Activated gamma-delta T cell treated with Interleukin-2 at 50 U/mL for 16 hours (primary cell): ENCODE results near the gene ZG16.
"Not testable (repeated sequence)": the region's sequence is repeated elsewhere in the genome, so short reads cannot be mapped to it uniquely, and the experiment has no call there.

Experiments used
- DNase-seq: peaks from one replicate; pipeline ENCODE4 v3.0.0-alpha.2; 2020

Gene ZG16

DNA sequence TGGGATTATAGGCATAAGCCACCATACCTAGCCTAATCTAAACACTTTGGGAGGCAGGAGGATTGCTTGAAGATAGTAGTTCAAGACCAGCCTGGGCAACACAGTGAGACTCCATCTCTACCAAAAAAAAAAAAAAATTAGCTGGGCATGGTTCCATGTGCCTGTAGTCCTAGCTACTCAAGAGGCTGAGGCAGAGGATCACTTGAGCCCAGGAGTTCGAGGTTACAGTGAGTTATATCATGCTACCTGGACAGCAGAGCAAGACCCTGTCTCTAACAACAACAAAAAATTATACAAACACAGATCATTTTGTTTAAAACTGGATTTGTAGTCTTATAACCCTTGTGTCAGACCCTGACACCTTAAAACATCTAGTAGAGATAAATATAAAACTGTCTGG lies 24.5 kb upstream of the ZG16 start:
- DNase-seq = no peak

DNA sequence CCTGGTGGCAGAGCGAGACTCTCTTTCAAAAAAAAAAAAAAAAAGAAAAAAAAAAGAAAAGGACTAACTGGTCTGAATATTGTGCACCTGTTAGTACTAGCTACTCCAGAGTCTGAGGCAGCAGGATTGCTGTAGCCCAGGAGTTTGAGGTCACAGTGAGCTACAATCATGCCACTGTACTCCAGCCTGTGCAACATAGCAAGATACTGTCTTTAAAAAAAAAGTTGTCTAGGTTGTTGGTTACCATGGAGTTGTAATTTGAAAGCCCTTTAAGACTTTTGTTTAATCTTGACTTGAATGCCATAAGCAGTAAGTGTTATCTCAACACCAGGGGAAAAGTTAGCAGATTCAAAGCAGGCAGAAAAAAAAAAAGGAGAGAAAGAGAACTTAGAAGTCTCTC lies 21.4 kb upstream of the ZG16 start:
- DNase-seq = no peak

DNA sequence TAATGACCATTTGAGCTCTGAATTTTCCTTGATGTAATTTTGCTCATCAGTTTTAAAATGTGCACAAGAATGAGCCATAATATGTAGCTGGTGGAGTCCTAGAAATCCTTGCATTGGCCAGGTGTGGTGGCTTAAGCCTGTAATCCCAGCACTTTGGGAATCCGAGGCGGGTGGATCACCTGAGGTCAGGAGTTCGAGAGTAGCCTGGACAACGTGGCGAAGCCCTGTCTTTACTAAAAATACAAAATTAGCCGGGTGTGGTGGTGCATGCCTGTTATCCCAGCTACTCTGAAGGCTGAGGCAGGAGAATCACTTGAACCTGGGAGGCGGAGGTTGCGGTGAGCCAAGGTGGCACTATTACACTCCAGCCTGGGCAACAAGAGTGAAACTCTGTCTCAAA lies 21.0 kb upstream of the ZG16 start:
- DNase-seq = not testable (repeated sequence)

DNA sequence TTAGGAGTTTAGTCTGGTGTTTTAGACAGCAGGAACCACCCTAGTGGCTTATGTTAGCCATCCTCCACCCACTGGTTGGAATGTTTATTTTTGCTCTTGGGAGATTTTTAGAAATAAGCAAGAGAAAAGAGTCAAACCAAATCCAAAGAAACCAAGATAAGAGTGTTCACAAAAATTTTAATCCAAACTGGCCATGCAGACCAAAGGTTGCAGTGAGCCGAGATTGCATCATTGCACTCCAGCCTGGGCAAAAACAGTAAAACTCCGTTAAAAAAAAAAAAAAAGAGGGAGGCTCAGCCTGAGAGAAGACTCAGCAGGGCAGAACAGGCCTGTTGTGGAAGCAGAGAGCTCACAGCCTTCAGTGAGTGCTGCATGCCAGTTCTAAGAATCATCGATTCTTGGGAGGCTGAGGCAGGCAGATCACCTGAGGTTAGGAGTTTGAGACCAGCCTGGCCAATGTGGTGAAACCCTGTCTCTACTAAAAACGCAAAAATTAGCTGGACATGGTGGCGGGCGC lies 20.0 kb upstream of the ZG16 start:
- no peak for DNase-seq

DNA sequence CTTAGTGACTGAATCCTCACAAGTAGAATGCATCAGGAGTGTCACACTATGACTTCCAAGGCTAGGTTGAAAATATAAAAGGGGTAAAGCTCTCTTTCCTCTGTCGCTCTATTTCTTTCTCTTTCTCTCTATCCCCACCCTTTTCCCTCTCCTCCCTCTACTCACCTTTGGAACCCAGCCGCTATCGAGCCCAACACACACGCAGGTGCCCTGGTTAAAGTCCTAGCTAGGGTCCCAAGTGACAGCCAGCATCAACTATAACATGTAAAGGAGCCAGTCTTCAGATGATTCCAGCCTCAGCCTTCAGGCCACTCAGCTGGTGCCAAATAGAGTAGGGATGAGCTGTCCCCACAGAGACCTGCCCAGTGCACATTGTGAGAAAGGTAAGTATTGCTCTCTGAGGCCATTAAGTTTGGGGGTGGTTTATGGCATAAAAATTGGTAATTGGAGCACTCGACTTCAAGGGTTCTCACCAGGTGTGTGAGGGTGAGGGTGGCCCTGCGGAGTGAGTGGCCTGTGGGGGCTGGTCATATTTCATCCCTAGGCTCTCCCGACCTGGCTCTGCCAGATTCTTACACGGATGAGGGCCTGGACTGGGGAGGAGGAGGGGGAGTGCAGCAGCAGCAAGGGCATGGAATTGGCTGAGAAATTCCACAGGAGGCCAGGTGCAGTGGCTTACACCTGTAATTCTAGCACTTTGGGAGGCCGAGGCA lies 17.3 kb upstream of the ZG16 start:
- DNase-seq = no peak

DNA sequence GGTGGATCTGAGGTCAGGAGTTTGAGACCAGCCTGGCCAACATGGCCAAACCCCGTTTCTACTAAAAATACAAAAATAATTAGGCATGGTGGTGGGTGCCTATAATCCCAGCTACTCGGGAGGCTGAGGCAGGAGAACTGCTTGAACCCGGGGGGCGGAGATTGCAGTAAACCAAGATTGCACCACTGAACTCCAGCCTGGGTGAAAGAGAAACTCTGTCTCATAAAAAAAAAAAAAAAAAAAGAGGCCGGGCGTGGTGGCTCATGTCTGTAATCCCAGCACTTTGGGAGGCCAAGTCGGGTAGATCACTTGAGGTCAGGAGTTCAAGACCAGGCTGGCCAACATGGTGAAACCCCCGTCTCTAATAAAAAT lies 16.8 kb upstream of the ZG16 start:
- not testable (repeated sequence) for DNase-seq

DNA sequence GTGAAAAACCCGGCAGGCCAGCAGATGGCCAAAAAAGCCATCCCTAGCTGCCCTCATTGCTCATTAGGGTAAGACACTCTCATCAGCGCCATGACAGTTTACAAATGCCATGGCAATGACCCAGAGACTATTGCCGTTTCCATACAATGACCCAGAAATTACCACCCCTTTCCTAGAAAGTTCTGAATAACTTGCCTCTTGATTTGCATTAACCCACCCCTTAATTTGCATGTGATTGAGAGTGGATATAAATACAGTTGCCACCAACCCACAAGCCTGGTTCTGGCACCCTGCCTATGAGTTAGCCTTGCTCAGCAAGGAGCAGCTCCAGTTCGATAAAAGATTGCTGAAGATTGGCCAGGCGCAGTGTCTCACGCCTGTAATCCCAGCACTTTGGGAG lies 16.2 kb upstream of the ZG16 start:
- DNase-seq = no peak

DNA sequence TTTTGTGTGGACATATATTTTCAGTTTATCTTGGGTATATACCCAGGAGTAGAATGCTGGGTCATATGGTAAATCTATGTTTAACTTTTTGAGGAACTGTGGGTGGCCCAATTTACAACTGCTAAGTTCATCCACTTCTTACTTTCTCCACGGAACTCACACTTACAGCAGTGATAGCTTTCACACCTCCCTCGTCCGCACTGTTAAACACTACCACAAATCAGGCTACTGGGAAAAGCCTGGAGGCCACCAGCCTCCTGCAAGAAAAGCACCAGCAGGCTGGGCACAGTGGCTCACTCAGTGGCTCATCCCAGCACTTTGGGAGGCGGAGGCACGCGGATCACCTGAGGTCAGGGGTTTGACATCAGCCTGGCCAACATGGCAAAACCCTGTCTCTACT lies 14.7 kb upstream of the ZG16 start:
- DNase-seq = no peak

DNA sequence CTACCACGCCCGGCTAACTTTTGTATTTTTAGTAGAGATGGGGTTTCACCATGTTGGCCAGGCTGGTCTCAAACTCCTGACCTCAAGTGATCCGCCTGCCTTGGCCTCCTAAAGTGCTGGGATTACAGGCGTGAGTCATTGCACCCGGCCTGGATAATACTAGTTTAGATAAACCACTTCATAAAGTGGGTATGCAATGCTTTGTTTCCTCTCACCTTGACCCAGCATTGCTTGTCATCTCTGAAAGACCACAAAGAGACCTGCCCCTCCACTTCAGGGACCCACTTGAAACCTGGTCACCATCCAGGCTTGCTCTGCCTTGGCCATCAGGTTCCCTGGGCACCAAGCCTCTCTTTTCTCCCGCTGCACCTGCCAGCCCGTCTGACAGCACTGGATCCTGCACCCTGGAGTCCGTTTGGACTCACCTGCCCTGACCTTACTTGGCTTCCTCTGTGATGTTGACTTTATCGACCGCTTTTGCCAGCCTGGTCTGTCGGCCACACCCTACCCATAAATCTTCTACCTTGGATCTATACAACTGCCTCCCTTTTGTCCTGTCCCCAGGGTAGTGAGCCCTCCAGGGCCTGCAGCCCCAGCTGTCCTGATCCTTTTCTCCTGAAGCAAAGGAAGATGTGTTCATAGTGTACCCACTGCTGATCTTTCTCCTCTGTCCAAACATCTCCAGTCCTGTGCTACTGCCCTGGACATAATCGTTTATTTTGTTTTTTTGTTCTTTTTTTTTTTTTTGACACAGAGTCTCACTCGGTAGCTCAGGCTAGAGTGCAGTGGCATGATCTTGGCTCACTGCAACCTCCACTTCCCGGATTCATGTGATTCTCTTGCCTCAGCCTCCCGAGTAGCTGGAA lies 12.7 kb upstream of the ZG16 start:
- no peak for DNase-seq

DNA sequence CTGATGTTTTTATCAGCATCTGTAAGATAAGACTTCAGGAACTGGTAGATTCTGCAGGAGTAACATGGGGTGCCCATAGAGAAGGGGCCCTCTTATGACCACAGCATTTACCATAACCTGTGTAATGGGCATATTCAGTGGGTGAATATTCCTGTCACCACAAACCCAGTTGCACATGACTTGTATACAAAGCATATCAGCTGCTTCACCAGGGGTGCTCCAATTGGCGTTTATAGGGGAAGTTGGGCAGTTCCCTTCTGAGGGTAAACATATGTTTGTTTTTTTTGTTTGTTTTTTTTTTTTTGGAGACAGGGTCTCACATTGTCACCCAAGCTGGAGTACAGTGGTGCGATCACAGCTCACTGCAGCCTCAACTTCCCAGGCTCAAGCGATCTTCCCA lies 11.5 kb upstream of the ZG16 start:
- DNase-seq = no peak

DNA sequence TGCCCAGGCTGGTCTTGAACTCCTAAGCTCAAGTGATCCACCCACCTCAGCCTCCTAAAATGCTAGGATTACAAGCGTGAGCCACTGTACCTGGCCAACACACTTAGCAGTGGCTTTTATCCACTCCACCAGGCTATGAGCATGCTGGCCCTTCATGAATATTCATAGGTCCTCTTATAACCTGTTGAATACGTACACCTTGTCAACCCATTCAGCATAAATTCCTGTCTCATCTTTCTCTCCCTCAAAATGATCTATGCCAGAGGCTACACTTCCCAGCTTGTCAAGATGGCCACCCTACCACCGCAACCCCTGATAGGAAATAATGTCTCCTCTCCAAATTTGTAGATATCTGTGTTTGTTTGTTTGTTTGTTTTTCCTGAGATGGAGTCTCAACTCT lies 11.0 kb upstream of the ZG16 start:
- no peak for DNase-seq

DNA sequence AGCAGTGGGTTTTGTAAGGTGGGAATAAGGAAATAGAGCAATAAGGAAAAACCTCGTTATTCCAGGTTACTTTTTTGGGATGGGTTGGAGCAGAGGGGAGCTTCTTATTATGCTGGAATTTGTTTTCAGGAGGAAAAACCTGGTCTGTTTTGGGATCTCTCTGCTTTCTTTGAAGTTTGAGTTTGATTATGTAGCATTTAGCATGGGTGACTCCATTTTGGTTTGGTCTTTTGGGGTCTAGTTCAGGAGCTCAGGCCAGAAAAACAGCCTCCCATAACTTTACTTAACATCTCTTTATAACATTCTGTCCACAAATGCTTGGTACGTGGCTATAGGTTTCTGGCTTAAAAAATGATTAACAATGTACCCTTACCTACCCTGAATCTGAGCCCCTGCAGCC lies 8.5 kb upstream of the ZG16 start:
- no peak for DNase-seq

DNA sequence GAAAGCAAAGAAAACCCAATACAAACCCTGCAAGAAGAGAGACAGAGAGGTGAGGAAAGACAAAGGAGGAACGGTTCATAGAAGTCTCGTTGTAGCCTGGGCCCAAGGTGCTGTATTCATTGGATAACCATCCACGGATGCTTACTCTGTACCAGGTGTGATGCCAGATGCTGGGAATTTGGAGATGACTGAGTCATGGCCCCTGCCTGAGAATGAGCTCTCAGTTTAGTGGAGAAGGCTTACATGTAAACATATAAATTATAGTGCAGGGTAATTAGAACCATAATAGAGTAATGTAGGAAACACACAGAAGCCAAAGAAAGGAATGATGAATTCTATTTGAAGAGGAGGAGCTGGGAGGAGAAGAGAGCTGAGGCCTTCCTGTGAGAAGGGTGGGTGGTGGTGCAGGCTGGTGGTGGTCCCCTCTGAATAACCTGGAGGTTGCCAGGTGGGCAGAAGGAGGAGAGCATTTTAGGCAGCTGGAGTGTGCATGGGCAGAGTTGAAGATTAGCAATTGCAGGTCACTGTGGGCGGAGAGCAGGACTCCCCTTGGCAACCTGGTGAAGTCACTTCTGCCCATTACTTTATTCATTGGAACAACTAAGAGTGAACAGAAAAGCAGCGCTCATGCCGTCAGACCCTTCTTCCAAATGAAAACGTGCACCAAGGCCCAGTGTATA lies 7.7 kb upstream of the ZG16 start:
- DNase-seq = no peak

DNA sequence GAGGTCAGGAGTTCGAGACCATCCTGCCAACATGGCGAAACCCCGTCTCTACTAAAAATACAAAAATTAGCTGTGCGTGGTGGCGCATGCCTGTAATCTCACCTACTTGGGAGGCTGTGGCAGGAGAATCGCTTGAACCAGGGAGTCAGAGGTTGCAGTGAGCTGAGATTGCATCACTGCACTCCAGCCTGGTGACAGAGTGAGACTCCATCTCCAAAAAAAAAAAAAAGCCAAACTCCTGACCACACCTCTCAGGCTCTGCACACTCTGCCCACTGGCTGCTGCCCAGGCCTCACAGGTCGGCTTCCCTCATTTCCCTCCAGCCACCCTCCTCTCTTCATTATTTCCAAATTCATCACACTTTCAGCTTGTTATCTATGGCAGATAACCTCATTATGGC lies 5.7 kb upstream of the ZG16 start:
- not testable (repeated sequence) for DNase-seq

DNA sequence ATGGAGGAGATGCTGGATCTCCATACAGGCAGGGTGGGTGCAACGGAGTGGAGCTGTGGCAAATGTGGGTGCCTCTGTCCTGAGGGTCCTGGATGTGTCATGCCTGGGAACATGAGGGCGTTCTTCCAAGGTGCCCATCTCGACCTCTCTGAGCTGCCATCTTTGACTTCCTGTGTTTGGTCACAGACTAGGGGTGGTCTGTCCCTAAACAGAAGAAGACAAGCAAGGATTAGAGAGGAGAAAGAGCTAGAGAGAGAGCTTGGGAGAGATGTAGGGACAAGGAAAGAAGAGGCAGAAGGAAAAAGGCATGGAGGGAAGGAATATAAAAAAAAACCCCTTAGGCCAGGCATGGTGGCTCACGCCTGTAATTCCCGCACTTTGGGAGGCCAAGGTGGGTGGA lies 3.3 kb upstream of the ZG16 start:
- no peak for DNase-seq

DNA sequence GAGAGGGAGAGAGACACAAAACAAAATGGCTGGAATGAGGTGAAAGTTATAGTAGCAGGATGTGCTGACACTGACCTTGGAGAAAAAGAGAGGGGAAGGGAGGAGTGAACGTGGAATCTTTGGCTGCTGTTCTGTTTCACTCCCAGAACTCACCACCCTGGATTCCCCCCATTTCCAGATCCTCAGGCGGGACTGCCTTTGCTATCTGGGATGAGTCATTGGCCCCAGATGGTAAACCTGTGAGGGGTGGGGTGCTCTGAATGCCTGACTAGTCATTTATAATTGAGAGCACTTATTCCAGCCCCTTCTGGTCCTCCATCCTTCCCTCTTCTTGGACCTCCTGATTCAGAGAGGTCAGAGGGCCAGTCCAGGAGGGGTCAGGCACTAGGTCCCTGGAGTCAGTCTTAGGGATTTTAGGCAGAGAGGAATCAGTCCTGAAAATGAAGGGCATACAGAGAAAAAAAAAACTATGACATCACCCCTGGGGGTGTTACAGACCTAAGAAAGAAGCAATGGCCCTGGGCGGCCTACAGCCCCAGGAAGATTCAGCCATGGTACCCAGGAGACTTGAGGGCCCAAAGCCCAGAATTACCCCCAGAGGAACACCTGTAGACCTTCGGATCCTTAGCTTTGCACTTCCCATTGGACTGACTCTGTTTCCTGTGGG lies 2.2 kb upstream of the ZG16 start:
- no peak for DNase-seq

DNA sequence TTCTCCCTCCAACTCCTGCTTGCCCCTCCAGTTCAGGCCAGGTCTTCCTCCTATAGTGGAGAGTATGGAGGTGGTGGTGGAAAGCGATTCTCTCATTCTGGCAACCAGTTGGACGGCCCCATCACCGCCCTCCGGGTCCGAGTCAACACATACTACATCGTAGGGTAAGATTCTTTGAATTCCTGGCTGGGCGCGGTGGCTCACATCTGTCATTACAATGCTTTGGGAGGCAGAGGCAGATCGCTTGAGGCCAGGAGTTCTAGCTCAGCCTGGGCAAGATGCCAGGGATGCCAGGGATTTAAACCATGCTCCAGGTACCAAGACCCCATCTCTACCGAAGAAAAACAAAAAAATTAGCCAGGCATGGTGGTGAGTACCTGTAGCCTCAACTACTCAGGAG lies 1.4 kb downstream of the ZG16 start:
- no peak for DNase-seq

DNA sequence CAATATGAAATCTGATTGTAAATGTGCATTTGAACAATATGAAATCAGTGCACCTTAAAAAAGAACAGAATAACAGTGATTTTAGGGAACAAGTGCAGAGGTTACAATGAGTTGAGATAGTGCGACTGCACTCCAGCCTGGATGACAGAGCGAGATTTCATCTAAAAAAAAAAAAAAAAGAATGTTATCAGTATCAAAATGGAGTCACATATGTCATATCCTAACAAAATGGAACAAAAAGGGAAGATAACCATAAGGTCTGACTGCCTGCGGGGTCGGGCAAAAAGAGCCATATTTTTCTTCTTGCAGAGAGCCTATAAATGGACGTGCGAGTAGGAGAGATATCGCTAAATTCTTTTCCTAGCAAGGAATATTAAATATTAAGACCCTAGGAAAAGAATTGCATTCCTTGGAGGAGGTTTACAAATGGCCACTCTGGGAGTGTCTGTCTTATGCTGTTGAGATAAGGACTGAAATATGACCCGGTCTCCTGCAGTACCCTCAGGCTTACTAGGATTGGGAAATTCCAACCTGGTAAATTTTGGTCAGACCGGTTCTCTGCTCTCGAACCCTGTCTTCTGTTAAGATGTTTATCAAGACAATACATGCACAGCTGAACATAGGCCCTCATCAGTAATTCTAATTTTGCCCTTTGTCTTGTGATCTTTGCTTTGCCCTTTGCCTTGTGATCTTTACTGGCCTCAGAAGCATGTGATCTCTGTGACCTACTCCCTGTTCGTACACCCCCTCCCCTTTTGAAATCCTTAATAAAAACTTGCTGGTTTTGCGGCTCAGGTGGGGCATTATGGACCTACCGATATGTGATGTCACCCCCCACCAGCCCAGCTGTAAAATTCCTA lies 5.3 kb downstream of the ZG16 start:
- not testable (repeated sequence) for DNase-seq

DNA sequence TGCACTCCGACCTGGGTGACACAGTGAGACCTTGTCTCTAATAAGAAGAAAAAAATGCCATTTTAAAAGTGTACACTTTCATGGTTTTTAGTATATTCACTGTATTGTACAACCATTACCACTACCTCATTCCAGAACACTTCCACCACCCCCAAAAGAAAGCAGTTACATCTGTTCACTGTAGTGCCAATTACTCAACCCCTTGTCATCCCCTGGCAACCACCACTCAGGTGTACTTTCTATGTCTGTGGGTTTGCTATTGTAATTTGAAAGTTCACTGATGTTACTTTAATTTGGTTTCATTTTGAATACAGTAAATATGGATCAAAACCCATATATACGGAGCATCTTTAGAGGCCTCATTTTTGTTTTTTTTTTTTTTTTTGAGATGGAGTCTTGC lies 6.1 kb downstream of the ZG16 start:
- DNase-seq = no peak

DNA sequence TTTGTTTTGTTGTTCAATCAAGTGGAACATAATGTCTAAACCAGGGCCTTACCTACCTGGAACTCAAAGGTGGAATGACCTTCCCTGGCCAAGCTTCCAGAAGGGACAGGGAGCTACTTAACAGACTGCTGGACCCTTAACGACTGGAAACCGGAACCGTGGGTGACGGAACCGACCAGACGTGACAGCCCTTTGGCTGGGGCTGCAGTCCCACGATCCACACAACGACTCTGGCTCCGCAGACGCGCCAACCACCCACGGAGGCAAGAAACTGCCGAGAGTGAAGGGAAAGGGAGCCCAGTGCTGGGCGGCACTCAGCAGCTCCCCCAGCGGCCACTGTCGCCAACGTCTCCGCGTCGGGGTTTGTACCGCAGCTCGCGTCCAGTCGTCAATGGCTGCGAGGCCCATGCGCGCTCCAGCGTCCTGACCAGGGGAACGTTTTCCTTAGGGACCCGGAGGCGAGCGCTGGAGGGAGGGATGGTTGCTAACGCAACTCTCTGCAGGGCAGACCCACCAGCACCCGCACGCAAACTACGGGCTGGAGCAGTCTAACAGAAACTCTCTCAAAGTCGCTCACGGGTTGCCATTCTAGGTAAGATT lies 6.9 kb downstream of the ZG16 start:
- peak; percentile 75 for DNase-seq

DNA sequence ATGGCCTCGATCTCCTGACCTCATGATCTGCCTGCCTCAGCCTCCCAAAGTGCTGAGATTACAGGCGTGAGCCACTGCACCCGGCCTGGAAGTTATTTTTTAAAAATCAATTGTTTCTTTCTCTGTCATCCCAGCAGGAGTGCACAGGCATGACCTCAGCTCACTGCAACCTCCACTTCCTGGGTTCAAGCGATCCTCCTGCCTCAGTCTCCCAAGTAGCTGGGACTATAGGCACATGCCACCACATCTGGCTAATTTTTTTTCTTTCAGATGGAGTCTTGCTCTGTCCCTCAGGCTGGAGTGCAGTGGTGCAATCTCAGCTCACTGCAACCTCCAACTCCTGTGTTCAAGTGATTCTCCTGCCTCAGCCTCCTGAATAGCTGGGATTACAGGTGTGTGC lies 9.1 kb downstream of the ZG16 start:
- DNase-seq = not testable (repeated sequence)

DNA sequence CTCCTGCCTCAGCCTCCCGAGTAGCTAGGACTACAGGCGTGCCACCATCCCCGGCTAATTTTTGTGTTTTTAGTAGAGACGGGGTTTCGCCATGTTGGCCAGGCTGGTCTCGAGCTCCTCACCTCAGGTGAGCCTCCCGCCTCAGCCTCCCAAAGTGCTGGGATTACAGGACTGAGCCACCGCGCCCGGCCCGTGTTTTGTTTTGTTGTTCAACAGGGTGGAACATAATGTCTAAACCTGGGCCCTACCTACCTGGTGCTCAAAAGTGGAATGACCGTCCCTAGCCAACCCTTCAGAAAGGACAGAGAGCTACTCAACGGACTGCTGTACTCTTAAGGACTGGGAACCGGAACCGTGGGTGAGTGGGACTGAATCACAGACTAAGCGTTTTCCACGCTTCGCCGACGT lies 11.7 kb downstream of the ZG16 start:
- DNase-seq = no peak
